GM19240 (cell line): ENCODE data around the gene WFDC10B.
"Not testable (repeated sequence)": the region's sequence is repeated elsewhere in the genome, so short reads cannot be mapped to it uniquely, and the experiment has no call there.

Source experiments
- DNase-seq: peaks from one replicate; pipeline ENCODE4 v3.0.0; 2011; ENCODE audit warnings: low spot score; ENCODE audit not compliant: insufficient read length

WFDC10B gene

DNA sequence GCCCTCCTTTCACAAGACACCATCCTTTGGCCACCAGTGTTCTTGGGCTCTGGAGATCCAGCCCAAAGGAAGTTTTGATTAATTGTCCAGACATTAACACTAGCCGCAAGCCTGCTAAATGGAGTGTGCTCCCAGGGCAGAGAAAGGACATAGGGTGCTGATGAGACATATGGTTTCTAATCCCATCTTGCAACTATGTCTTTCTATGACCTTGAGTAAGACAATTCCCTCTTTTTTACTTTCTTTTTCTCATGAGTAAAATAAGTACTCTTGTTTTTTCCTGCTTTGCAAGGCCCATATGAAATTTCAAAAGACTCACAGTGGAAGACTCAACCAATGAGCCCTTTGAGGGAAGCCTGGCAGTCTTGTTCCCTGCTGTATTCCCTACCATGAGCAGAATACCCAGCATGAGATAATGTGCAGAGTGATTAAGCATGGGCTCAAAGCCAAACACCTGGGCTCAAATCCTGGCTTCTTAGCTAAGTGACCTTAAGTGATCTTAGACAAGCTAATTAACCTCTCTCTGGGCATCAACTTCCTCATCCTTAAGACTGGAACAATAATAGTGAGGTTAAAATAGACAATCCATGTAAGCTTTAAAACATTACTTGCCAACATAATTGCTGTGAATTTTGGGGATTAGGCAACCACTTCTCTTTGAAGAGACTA lies at the start of gene WFDC10B:
WFDC10B (minus strand) TSS at position 51 of the 669 bp plus-strand sequence. CDS start 19,027 bp downstream, outside the sequence.
- DNase-seq: no peak

- DNase-seq: no peak
These were observed 47.9 kb upstream of the WFDC10B start for GRCh38 chr20:45752746-45753145.

GRCh38 chr20:45751721-45752120 lies 46.9 kb upstream of the WFDC10B start:
- no peak for DNase-seq

GRCh38 chr20:45745015-45745414 lies 40.2 kb upstream of the WFDC10B start:
- no peak for DNase-seq

DNA sequence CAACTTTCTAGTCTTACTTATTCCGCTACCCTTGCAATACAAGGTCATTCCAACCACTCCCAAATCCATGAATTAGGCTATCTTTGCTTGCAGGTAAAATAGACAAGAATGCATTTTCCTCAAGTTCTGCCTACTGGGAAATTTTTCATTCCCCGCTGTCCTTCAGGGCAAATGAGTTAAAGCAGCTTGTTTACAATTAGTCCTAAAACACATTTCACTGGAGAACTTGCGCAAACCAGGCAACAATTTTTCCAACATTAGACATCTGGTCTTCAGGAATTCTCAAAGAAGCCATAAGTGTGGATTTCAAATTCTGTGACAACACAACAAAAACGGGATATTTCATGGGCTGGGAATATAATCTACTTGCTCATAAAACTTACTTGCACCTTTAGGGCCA lies 37.8 kb upstream of the WFDC10B start:
- no peak for DNase-seq

DNA sequence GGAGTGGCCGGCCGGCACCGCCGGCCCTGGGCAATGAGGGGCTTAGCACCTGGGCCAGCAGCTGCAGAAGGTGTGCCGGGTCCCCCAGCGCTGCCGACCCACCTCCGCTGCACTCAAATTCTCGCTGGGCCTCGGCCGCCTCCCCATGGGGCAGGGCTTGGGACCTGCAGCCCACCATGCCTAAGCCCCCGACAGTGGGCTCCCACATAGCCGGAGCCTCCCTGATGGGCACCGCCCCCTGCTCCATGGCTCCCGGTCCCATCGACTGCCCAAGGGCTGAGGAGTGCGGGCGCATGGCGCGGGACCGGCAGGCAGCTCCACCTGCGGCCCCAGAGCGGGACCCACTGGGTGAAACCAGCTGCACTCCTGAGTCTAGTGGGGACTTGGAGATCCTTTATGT lies 31.2 kb upstream of the WFDC10B start:
- DNase-seq: no peak

DNA sequence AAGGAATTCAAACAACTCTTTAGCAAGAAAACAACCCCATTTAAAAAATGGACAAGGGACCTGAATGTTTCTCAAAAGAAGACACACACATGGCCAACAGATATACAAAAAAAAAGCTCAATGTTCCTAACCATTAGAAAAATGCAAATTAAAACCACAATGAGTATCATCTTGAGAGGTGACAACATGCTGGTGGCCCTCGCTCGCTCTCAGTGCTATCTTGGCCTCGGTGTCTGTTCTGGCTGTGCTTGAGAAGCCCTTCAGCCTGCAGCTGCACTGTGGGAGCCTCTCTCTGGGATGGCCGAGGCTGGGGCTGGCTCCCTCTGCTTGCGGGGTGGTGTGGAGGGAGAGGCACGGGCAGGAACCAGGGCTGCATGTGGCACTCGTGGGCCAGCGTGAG lies 30.7 kb upstream of the WFDC10B start:
- no peak for DNase-seq

GRCh38 chr20:45732199-45732598 lies 27.4 kb upstream of the WFDC10B start:
- no peak for DNase-seq

GRCh38 chr20:45727044-45727443 lies 22.2 kb upstream of the WFDC10B start:
- DNase-seq: no peak

GRCh38 chr20:45725134-45725533 lies 20.3 kb upstream of the WFDC10B start:
- no peak for DNase-seq

GRCh38 chr20:45722047-45722446 lies 17.2 kb upstream of the WFDC10B start, which contains the start of gene SPINT4:
TSS of gene SPINT4 (plus strand) at chr20:45722347. CDS start at chr20:45722368, 21 bp downstream.
- no peak for DNase-seq

GRCh38 chr20:45716141-45716688 lies 11.4 kb upstream of the WFDC10B start:
- DNase-seq: not testable (repeated sequence)

DNA sequence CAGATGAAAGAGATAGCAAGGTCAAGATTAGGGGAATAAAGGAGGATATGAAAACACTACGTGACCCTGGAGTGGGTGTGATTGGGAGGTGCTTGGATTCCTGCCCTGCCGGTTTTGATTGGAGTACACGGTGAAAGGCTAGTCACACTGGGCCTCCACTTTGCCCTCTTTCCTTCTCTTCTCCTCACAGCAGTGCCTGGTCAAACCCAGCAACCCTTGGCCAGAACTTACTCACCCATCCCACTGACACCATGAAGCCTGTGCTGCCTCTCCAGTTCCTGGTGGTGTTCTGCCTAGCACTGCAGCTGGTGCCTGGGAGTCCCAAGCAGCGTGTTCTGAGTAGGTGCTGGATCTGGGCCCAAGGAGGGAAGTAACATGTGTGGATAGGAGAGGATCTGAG lies 2.9 kb downstream of the WFDC10B start, which contains the start of gene WFDC13:
WFDC13 (plus strand) TSS at position 166 of the 400 bp plus-strand sequence; CDS start at position 252, 86 bp downstream.
- no peak for DNase-seq

GRCh38 chr20:45701104-45701503 lies 3.7 kb downstream of the WFDC10B start:
- no peak for DNase-seq

- DNase-seq: no peak
These were observed 9.3 kb downstream of the WFDC10B start for GRCh38 chr20:45695496-45695895.

GRCh38 chr20:45693346-45693745 lies 11.5 kb downstream of the WFDC10B start:
- not testable (repeated sequence) for DNase-seq

DNA sequence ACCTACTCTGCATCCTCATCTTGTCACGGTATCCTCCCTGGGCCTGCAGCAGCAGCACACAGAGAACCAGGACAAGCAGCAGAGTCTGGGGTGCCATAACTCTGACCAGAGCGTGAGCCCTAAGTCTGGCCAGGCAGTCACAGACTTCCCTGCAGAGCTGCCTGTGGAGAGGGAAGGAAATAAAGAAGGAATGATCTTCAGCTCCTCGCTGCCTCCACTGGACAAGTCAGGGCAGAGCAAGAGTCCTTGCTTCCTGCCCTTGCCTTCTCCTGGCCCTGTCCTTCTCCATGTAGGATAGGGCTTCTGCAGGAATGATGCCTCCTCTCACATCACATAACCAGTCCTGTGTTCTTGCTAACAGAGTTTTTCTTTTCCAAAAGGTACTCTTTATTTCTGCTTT lies 18.9 kb downstream of the WFDC10B start:
- DNase-seq: no peak

- no peak for DNase-seq
These were observed 25.2 kb downstream of the WFDC10B start for GRCh38 chr20:45679650-45680049.

- no peak for DNase-seq
These were observed 32.1 kb downstream of the WFDC10B start for GRCh38 chr20:45672765-45673164.

- DNase-seq: no peak
These were observed 34.7 kb downstream of the WFDC10B start, which contains the start of gene WFDC11 for GRCh38 chr20:45670139-45670538. TSS of gene WFDC11 (minus strand) at chr20:45670239. CDS start at chr20:45650600, 19,639 bp downstream.

- DNase-seq: not testable (repeated sequence)
These were observed 47.8 kb downstream of the WFDC10B start for GRCh38 chr20:45657038-45657437.

DNA sequence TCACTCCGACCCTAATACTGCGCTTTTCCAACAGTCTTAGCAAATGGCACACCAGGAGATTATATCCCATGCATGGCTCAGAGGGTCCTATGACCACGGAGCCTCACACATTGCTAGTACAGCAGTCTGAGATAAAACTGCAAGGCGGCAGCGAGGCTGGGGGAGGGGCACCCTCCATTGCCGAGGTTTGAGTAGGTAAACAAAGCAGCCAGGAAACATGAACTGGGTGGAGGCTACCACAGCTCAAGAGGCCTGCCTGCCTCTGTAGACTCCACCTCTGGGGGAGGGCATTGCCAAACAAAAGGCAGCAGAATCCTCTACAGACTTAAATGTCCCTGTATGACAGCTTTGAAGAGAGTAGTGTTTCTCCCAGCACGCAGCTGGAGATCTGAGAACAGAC lies 53.1 kb downstream of the WFDC10B start:
- not testable (repeated sequence) for DNase-seq

GRCh38 chr20:45649312-45649863 lies 55.4 kb downstream of the WFDC10B start:
- no peak for DNase-seq
